Measurements from ENCODE around the gene UPF3B. TPM values are rescaled to one million over a fixed set of nuclear protein-coding genes. Genes with fewer than 3 reads are reported as not detected.
"Not testable (repeated sequence)": the region's sequence is repeated elsewhere in the genome, so short reads cannot be mapped to it uniquely, and the experiment has no call there.

The UPF3B gene
- total and polyA plus RNA-seq, 10 of the 15 experiments (the other 5 are each of a cell fraction or from before 2014, with no cell fraction given) = 5.7 to 35.3 (median 22.1) TPM

GRCh38 chrX:119824221-119824620 is 28.5 kb downstream of the UPF3B start:
- DNase-seq (ENCODE audit: low read depth, low spot score); H3K4me1 ChIP-seq (ENCODE audit: control insufficient read depth, insufficient read depth, low read length); H3K27me3 ChIP-seq (replicated peaks in 1 of 2; ENCODE audit: control insufficient read depth in 2 of 2, insufficient read depth in 2 of 2, low read length in 1 of 2); BruUV-seq (replicated peaks); H4K20me1 ChIP-seq (ENCODE audit: control insufficient read depth, insufficient read depth); CTCF ChIA-PET; H3K36me3 ChIP-seq (ENCODE audit: control insufficient read depth in 2 of 2, insufficient read depth in 2 of 2, low read length in 1 of 2); ATAC-seq; H2AFZ ChIP-seq (ENCODE audit: control insufficient read depth, low read depth, low read length); H3K9me3 ChIP-seq (replicated peaks; ENCODE audit: control insufficient read depth, insufficient read depth, low read length); H3K27ac ChIP-seq (ENCODE audit: control insufficient read depth, insufficient read depth); intact Hi-C loops (cut with micrococcal nuclease; ENCODE audit: unreplicated experiment); H3K79me2 ChIP-seq (ENCODE audit: control insufficient read depth, insufficient read depth, low read length); POLR2A ChIA-PET; FAIRE-seq; RAD21 ChIA-PET (ENCODE audit: unreplicated experiment); H3K9ac ChIP-seq (ENCODE audit: control insufficient read depth, insufficient read depth, low read length); H3K4me2 ChIP-seq (ENCODE audit: control insufficient read depth, insufficient read depth); H3K4me3 ChIP-seq; in situ Hi-C loops (cut with MboI): not testable (repeated sequence)
- 20% methylated on average over 2 of the region's 5 CpGs for WGBS (ENCODE audit: insufficient coverage, insufficient replicate concordance, low lambda C conversion rate, missing lambda C conversion rate)
- SMC1A ChIA-PET (ENCODE audit: uncharacterized antibody, unreplicated experiment) = interaction anchor here (0.9 kb wide), 1 partner anchor 39 kb away, joined by 3 read pairs; no protein-coding TSS in a partner anchor

GRCh38 chrX:119821703-119822102 is 31.1 kb downstream of the UPF3B start:
- CTCF ChIA-PET = interaction anchor here (0.6 to 1.0 kb wide), 2 partner anchors 30 to 200 kb away, joined by 3 read pairs; partner anchors contain the start of gene RPL39
- H3K4me1 ChIP-seq (ENCODE audit: control insufficient read depth, insufficient read depth, low read length); H4K20me1 ChIP-seq (ENCODE audit: control insufficient read depth, insufficient read depth); FAIRE-seq; H3K4me3 ChIP-seq; H3K27ac ChIP-seq (ENCODE audit: control insufficient read depth, insufficient read depth); BruUV-seq (replicated peaks); H3K4me2 ChIP-seq (ENCODE audit: control insufficient read depth, insufficient read depth); H3K79me2 ChIP-seq (ENCODE audit: control insufficient read depth, insufficient read depth, low read length); H3K9ac ChIP-seq (ENCODE audit: control insufficient read depth, insufficient read depth, low read length); H3K9me3 ChIP-seq (replicated peaks; ENCODE audit: control insufficient read depth, insufficient read depth, low read length); H3K36me3 ChIP-seq (ENCODE audit: control insufficient read depth in 2 of 2, insufficient read depth in 2 of 2, low read length in 1 of 2); intact Hi-C loops (cut with micrococcal nuclease; ENCODE audit: unreplicated experiment); H2AFZ ChIP-seq (ENCODE audit: control insufficient read depth, low read depth, low read length); in situ Hi-C loops (cut with MboI); H3K27me3 ChIP-seq (replicated peaks in 1 of 2; ENCODE audit: control insufficient read depth in 2 of 2, insufficient read depth in 2 of 2, low read length in 1 of 2): not testable (repeated sequence)
- ATAC-seq (peak; percentile 95), DNase-seq (ENCODE audit: low read depth, low spot score) (peak; percentile 46)
- POLR2A ChIA-PET = interaction anchor here (0.7 to 1.8 kb wide), 2 partner anchors 27 to 30 kb away, joined by 3 to 11 read pairs; partner anchors contain the start of gene RPL39
- SMC1A ChIA-PET (ENCODE audit: uncharacterized antibody, unreplicated experiment) = interaction anchor here (0.5 to 1.6 kb wide), 5 partner anchors 20 to 140 kb away, joined by 3 to 9 read pairs (median 3); partner anchors contain the start of genes RPL39 and UPF3B
- 0% methylated on average over 3 of the region's 3 CpGs for WGBS (ENCODE audit: insufficient coverage, insufficient replicate concordance, low lambda C conversion rate, missing lambda C conversion rate)
- RAD21 ChIA-PET (ENCODE audit: unreplicated experiment) = interaction anchor here (1.2 to 2.1 kb wide), 2 partner anchors 30 to 57 kb away, joined by 3 to 9 read pairs; partner anchors contain the start of gene RPL39
- peak; percentile 15; the same call in 1 of the 2 replicates for TF ChIP-seq RUNX3 (IDR thresholded peaks at IDR 0.05; ENCODE audit: low read length)
- peak; percentile 65 for TF ChIP-seq ATF7 (IDR thresholded peaks at IDR 0.05; ENCODE audit: low read depth)
- TF ChIP-seq FOXK2 (IDR thresholded peaks at IDR 0.05) = peak; percentile 80
- TF ChIP-seq, protein P1, sequence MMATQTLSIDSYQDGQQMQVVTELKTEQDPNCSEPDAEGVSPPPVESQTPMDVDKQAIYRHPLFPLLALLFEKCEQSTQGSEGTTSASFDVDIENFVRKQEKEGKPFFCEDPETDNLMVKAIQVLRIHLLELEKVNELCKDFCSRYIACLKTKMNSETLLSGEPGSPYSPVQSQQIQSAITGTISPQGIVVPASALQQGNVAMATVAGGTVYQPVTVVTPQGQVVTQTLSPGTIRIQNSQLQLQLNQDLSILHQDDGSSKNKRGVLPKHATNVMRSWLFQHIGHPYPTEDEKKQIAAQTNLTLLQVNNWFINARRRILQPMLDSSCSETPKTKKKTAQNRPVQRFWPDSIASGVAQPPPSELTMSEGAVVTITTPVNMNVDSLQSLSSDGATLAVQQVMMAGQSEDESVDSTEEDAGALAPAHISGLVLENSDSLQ (IDR thresholded peaks at IDR 0.05) = peak; percentile 10; the same call in 1 of the 2 replicates
- TF ChIP-seq ZNF384 (IDR thresholded peaks at IDR 0.05; ENCODE audit: borderline replicate concordance, low read depth, low read length) = peak; percentile 77
- peak; percentile 44; the same call in 1 of the 2 replicates for TF ChIP-seq NBN (IDR thresholded peaks at IDR 0.05)
